GM19043 (cell line): ENCODE results near the gene MKRN1.
"Not testable (repeated sequence)": the region's sequence is repeated elsewhere in the genome, so short reads cannot be mapped to it uniquely, and the experiment has no call there.

Source experiments
- ATAC-seq: cut with Tn5 transposase; IDR thresholded peaks from one replicate; pipeline ENCODE4 v1.9.1; 2021; ENCODE audit warnings: low read depth; ENCODE audit not compliant: unreplicated experiment

MKRN1 gene

GRCh38 chr7:140485500-140486265, 6.4 kb upstream of the MKRN1 start:
- ATAC-seq: no peak

GRCh38 chr7:140484951-140485499, 5.7 kb upstream of the MKRN1 start:
- no peak for ATAC-seq

DNA sequence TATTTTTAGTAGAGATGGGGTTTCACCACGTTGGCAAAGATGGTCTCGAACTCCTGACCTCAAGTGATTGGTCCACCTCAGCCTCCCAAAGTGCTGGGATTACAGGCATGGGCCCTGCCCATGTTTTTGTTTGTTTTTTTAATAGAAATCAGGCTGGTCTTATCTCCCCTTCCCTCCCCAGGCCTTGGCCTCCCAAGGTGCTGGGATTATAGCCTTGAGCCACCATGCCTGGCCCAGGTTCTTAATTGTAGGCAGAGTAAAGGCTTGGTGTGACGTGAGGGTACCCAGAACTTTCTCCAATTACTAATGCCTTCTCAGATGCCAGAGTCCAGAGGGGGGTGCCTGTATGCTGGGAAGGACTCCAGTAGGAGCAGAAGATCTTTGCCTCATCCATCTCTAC, 5.2 kb upstream of the MKRN1 start:
- ATAC-seq: no peak

DNA sequence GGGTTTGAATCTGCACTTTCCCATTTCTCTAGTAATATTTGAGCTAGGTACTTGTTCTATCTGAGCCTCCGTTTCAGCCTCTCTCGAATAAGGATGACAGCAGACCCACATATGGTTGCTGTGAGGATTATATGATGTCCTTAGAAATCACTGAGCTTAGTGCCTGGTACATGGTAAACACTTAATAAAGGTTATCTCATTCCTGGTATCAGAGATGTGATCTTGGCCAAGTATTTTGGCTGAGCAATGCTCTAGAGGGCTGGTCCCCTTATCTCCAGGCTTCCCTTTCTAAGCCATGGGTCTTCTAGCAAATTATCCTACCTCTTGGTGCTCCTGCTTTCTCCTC, 407 bp upstream of the MKRN1 start:
- ATAC-seq: no peak

GRCh38 chr7:140478246-140479061, 851 bp downstream of the MKRN1 start:
- ATAC-seq: peak; percentile 5

DNA sequence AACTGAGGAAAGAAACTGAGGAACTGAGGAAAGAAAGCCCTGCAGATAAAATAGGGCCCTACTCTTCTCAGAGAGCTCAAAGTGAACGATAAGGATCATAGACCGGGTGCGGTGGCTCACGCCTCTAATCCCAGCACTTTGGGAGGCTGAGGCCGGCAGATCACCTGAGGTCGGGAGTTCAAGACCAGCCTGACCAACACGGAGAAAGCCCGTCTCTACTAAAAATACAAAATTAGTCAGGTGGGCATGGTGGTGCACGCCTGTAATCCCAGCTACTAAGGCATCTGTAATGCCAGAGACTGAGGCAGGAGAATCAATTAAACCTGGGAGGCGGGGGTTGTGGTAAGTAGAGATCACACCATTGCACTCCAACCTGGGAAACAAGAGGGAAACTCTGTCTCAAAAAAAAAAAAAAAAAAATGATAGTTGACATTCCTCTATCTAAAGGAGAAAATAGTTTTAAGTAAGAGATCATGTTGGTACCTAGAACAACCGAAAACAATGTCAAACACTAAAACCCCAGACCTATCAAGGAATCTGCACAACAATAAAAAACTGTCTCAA, 2.5 kb downstream of the MKRN1 start:
- no peak for ATAC-seq

DNA sequence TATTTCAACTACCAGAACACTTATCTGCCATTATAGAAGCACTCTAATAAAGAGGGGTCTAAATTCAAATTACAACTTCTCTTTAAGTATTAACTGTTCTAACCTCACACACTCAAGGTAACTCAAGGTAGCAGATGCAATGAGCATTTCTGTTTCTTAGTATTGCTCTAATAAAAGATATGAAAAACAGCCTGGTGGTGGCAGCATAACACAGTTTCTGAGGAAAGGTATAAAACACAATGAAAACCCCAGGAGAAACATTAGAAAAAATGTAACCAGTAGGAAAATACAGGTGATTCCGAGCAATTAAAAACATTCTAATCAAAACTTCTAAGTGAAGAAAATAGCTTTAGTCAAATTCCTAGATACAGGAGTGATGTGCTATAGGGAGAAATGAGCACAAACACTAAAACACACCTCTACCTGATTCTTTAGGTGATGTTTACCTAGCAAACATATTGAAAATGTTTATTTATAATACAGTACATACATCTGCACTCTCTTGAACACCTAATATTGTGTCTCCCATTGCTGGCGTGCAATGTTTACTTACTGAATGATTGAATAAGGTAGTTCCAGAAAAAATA, 3.5 kb downstream of the MKRN1 start:
- ATAC-seq: no peak

DNA sequence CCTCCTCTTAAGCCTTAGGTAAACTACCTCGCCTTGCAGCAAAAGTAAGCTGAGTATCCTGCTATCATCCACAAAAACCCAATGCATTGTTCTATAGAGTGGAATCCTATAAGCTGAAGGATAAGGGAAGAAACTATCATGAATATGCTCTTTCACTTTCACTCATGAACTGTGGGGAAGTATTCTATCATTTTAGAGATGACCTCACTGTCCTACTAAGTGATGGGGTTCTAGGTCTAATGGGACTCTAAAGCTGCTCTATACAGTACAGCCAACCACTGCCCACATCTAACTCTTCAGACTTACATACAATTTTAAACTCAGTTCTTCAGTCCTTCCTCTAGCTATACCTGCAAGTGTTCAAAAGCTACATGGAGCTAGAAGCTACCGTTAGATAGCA, 16.2 kb downstream of the MKRN1 start:
- ATAC-seq: no peak

GRCh38 chr7:140458916-140459315, 20.4 kb downstream of the MKRN1 start:
- no peak for ATAC-seq

DNA sequence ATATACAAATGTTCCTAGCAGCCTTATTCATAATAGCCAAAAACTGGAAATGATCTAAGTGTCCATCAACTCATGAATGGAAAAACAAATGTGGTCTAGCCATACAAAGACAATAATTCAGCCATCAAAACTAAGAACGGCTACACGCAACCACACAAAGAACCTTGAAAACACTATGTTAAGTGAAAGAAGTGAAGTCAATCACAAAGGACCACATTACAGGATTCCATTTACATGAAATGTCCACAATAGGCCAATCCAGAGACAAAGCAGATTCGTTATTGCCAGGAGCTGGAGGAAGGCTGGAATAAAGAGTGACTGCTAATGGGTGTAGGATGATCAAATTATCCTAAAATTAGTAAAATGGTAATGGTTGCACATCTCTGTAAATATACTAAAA, 21.1 kb downstream of the MKRN1 start:
- no peak for ATAC-seq

DNA sequence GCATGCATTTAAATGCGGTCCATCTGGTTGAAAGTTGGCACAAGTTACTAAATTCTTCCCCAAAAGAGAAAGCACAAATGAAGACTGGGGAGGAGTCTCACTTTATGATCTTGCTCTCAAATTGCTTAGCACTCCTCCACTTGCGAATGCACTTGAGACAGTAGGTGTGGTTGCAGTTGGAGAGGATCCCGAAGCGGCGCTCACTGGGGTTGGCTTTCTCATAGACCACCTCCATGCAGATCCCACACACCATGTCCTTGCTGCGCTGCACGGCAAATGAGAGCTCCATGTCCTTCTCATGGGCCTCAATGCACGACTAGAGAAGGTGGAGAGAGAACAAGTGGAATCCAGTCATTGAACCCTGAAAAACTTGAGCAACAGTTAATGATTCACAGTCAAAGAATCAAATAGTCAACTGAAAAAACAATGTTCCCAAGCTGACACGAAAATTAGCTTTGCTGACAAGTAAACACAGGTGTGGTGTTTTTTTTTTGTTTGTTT, 22.7 kb downstream of the MKRN1 start:
- no peak for ATAC-seq

- no peak for ATAC-seq
Observed at GRCh38 chr7:140455743-140456142, 23.6 kb downstream of the MKRN1 start.

GRCh38 chr7:140454657-140455015, 24.7 kb downstream of the MKRN1 start:
- ATAC-seq: no peak

DNA sequence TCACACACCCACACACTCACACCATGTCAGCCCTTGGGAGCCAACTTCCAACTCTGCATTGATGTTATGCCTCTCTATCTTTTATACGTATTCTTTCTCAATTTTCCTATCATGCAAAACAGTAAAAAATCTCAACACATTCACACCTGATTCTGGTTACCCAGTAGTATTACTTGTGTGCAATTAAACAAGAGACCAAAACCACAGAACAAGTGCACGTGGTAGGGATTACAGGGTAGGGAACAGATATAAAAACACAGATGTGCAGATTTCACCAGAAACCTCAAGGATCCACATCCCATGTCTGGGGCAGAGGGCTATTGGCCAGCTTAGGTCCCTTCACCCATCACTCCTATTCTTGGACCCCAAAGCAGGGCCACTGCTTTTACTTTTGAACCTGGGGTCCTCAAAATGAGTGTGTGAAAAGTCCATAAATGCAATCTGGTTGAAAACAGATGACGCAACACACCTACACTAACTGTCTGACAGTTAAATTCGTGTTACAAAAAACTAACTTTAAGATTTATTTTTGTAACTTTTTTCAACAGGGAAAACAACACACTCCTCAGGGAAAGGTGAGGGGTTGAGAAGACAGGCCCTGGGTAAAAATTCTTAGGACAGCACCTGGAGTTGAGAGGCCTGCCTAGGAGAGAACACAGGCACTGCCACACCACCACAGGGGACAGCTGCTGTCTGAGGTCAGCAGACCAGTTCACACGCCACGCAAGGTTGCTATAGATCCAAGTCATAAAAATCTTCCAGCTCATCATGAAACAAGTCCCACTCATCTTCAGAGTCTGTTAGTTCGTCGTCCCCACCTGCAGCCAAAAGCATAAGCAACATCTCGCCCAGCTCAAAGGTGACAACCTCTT, 25.3 kb downstream of the MKRN1 start:
- ATAC-seq: not testable (repeated sequence)

GRCh38 chr7:140453273-140453672, 26.0 kb downstream of the MKRN1 start:
- no peak for ATAC-seq

DNA sequence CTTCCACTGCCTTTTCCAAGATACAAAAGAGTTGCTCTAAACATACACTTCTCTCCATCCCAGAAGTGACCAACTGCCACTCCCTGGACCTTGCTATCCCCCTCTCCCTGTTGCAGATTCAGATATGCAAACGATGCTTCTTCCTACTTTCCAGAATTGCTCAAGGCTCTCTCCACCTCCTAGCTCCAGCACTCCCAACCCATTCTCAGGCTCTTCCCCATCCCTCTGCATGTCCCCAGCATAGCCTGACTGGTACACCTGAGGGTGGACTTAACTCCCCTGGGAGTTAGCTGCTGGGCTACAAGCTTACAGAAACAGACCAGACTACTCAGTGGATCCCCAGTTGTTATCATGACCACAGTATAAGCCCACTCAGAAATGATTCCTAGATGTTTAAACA, 27.6 kb downstream of the MKRN1 start:
- no peak for ATAC-seq

DNA sequence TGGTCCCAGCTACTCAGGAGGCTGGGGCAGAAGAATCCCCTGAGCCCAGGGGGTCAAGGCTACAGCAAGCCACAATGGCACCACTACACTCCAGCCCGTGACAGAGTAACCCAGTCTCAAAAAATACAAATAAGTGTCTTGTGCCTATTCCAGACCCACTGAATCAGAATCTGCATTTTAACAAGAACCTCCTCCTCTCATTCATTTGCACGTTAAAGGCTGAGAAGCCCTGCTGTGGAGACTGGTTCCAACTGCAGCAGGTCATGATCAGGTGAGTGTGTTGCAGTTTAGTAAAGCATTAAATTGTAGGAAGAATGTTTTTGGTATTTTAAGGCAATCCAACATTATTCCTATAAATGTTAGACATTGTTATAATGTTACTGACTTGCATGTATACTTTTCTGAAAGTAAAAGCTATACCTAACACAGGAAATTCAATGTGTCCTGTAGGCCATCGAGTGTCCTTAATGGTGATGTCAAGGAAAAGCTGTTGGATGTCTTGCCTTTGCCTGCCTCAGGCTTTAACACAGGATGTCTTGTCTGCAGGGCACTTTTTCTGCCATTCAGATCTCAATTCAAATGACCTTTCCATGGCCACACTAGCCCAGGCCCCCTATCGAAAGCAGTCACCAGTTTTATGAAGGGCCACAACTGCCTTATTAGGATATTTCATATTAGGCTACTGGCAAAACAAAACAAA, 30.4 kb downstream of the MKRN1 start:
- ATAC-seq: no peak

DNA sequence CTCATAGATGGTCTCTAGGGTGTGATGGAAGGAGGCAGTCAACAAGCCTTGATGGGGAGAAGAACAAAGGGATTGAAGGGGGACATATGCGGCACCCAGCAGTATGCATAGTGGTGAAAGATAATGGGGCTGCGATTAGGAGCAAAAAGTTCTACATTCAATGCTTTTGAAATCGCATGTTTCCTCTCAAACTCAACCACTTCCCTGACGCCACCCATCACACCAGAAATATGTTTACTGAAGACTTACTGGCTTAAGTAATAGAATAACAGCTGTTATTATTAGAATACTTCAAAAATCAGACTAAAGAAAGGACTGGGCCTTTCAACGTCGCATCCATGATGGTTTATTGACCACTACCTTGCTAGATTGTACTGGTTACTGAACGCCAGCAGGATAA, 31.5 kb downstream of the MKRN1 start:
- ATAC-seq: no peak

DNA sequence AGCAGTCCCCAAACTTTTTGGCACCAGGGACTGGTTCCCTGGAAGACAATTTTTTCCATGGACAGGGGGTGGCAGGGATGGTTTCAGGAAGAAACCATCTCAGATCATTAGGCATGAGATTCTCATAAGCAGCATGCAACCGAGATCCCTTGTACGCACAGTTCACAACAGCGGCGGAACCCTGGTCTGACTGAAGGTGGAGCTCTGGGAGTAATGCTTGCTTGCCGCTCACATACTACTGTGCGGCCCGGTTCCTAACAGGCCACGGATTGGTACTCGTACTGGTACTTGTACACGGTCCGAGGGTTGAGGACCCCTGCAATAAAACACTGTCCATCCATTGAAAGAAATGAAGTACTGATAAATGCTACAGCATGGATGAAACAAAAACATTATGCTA, 32.8 kb downstream of the MKRN1 start:
- no peak for ATAC-seq
